Hematopoietic multipotent progenitor cell (in vitro differentiated cells): ENCODE measurements around the gene ADPRM. TPM values are rescaled to one million over a fixed set of nuclear protein-coding genes. Genes with fewer than 3 reads are reported as not detected.

ENCODE experiments used
- DNase-seq, 3 donors: peaks; one replicate each; pipeline ENCODE4 v3.0.0-alpha.2; 2011 to 2015; ENCODE audit warnings: low read depth in 2 of 3, low spot score in 2 of 3
- total RNA-seq: library from RNA; depleted of rRNA; stranded (reverse); fragments of >200 nt; gene quantifications from one replicate; pipeline ENCODE4 v1.2.3, GENCODE V29; 2012

The ADPRM gene
- total RNA-seq, 1 donor: 32.3 TPM

DNA sequence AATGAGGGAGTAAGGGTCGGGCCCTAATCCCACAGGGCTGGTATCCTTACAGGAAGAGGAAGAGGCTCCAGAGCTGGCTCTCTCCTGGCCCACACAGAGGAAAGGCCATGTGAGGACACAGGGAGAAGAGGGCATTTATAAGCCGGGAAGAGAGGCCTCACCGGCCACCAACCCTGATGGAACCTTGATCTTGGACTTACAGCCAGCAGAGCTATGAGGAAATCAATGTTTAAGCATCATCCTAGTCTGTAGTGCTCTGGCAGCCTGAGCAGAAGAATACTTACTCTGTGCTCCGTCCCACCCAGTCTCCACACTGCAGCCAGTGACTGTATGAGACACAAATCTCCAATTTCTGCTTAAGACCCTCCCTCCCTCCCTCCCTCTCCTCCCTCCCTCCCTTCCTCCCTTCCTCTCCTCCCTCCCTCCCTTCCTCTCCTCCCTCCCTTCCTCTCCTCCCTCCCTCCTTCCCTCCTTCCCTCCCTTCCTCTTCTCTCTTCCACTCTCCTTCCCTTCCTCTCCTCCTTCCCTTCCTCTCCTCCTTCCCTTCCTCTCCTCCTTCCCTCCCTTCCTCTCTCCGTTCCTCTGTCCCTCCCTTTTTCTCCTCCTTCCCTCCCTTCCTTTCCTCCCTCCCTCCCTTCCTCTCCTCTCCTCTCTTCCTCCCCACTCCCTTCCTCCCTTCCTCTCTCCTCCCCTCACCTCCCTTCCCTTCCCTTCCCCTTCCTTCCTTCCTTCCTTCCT lies 41.3 kb downstream of the ADPRM start:
- DNase-seq: no peak

DNA sequence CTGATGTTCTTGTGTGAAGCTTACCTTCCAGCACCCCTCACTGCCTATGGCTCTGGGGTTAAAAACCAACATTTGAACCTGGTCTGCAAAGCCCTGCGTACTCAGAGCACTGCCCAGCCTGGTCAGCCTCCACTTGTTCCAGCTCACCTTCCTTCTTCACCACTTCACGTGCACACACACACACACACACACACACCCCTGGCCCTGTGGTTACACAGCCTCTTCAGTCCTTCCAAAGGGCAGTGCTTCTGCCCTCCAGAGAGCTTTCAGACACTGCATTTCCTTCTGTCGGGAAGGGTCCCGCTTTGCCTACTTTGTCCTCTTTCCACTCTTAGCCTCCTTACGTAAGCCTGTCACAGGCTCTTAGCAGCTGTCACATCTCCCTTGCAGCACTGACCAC lies 42.0 kb downstream of the ADPRM start:
- no peak for DNase-seq

DNA sequence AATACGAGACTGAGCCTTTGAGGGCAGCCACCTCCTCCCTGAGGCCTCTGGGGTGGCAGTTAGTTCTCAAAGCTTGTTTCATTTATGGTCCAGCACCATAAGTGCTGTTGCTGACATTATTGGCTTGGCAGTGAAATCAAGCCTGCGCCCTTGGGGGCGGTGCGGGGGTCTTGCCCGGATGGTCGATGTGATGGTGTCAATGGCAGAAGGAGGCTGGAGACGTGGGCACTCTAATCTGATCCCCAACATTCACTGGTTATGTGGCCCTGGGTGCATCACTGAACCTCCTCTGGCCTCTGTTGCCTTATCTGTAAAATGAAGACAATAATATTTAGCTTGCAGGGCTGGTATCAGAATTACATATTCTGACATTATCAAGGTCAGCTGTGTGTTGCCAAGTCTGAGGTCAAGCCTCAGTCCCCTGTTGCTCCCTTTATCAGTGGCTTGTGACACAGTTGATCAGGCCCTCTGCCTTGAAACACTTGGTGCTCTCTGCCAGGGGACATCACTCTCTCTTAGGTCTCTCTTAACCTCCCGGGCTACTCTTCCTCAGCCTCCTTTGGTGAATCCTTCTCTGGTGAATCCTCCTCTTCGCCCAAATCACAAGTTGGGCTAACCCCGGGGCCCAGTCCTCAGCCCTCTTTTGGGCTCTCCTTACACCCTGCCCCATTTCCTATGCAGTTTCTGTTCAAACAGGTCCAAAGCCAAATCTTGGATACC lies 44.2 kb downstream of the ADPRM start:
- DNase-seq: no peak

- DNase-seq: no peak
These were observed 45.0 kb downstream of the ADPRM start for GRCh38 chr17:10742431-10742830.

- DNase-seq: no peak
These were observed 46.1 kb downstream of the ADPRM start for GRCh38 chr17:10743316-10744009.

DNA sequence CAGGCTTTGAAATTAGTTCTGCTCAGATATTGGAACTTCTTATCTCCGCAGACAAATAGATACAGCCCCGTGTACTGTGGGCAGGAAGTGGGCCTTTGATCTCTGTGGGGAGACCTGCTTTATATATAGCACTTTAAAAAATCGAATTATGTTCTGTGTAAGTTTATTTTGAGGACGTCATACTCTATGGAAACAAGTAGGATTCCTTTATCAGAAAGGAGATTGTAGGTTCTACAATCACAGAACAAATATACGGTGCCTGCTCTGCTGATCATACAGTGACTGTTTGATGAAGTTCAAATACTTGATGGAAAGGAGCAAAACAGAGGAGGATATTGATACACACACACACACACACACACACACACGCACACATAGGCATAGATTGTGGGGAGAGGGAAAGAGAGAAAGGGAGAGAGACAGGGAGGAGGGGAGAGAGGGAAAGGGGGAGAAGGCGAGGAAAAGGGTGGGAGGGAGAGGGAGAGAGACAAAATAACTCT lies 47.2 kb downstream of the ADPRM start:
- no peak for DNase-seq

- no peak for DNase-seq
These were observed 47.8 kb downstream of the ADPRM start for GRCh38 chr17:10745231-10745630.

DNA sequence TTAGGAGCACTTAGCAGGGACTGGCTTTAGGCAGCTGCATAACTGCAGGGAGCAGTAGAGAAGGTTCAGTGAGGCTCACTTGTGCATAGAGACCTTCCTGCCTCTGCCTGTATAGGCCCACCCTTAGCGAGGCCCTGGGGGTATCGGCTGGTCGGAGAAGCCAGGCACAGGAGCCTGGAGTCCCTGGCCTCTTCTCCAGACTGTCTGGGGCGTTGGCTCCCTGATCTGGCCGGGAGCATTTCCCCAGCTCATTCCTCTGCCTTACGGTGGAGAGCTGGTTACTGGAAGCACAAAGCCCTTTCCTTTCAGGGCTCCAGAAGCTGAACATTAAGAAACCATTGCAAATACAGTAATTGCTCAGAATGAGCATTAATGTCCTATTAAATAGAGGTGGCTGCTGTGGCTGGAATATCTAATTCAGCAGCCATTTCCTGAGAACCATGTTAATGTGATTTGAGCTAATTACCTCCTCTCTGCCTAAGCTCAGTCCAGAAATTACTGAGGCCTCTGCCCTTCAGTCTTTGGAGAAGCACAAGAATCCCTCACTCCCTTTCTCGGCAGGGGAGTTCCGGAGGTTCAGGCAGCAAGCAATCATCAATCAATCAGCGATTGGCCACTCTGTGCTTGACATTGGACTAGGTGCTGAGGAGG lies 51.3 kb downstream of the ADPRM start:
- DNase-seq: no peak

DNA sequence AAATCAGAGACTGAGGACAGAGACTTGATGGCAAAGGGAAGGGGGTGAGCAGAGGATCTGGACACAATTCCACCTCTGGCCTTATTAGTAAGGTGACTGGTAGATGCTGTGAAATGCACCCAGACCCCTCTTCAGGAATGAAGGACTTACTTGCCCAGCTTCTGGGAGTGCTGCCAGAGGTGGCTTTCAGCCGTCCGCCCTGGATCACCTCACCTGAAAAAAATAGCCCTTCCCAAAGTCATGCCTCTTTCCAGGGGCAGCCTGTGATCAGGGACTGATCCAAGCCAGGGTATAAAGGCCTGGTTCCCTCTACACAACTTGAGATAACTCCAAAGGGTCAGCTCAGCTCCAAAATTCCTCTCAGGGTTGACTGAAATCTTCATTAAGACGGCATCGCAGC lies 52.8 kb downstream of the ADPRM start:
- no peak for DNase-seq

DNA sequence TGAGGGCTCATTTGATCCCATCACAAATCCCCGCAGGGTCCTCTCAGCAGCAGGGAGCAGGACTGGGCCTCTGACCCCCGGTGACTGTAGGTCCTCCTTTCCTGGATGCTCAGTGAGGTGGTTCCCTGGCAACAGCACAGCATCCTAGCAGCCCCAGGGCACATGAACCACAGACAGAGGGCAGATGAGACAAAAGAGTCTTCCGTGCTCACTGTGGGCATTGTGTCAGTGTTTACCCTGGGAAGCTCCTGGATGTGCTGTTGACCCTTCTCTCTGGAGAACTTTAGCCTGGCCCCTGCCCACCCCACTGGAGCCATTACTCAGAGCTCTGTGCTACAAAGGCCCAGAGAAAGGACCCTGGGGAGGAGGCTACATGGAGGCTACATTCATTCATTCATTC lies 54.2 kb downstream of the ADPRM start:
- no peak for DNase-seq

DNA sequence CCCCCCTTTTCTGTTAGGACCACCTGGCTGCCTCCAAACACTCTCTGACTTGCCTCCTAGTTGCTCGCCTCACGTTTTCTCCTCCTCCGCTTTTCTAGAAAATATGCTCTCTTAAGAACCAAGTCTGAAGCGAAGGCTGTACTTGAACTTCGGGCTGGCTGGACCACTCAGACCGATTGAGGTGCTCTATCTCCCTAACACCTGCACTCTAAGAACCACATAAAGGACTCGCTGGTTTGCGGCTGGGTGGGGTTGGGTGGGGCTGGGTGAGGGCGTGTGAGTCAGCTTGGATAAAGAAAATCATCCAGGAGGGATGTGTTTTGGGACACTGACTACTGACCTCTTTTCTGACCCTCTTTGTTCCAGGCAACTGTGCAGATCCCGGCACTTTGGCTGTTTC lies 55.3 kb downstream of the ADPRM start:
- no peak for DNase-seq

- DNase-seq: peak in 1 of 3 donors; percentile 29
These were observed 56.7 kb downstream of the ADPRM start for GRCh38 chr17:10754109-10754508.

- DNase-seq: no peak
These were observed 57.6 kb downstream of the ADPRM start for GRCh38 chr17:10754861-10755591.

DNA sequence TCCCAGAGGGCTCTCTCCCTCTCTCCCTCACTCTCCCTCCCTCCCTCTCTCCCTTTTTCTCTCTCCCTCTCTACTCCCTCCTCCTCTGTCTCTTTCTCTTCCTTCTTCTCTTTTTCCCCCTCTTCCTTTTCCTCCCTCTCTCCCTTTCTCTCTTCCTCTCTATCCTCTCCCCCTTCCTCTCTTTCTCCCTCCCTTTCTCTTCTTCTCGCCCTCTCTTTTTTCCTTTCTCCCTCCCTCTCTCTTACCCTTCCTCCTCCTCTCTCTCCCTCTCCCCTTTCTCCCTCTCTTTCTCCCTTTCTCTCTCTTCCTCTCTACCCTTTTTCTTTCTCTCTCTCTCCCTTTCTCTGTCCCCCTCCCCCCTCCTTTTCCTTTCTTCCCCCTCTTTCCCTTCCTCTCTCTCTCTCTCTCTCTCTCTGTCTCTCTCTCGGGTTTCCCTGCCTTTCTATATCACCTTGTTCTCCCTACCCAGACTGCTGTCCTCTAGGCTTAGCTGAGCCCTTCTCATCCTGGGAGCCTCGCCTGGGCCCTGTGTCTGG lies 58.3 kb downstream of the ADPRM start:
- no peak for DNase-seq

DNA sequence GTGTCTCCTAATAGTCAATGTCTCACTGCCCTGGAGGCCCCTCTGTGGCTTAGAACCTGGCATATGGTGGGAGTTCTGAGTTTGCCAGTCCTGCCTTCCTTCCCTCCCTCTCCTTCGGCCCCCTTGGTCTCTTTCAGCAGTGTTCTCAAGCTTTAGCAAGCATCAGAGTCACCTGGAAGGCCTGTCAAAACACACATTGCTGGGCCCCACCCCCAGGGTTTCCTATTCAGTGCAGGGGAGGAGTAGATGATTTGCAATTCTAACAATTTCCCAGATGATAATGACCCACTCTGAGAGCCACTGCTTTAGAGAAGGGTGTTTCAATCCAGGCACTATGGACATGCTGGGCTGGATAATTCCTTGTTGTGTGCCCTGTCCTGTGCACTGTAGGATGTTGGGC lies 58.8 kb downstream of the ADPRM start:
- no peak for DNase-seq

- no peak for DNase-seq
These were observed 59.2 kb downstream of the ADPRM start for GRCh38 chr17:10756619-10757018.

DNA sequence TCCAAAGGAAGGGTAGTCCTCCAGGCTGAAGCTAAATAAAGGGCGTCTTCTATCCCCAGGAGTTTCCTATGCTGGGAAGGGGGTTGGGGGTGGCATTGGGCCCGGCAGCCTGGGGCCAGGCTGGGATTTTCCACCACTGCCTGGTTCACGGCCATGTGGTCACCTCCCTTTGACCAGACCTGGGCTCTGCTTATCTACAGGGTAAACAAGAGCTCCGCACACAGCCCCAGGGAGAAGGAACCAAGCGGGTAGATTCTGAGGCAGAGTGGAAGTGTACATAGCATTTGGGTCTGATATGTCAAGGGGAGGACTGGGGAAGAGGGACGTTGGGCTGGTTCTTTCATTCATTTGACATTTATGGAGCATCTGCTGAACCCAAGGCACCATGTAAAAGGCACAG lies 59.7 kb downstream of the ADPRM start:
- DNase-seq: no peak

- DNase-seq: no peak
These were observed 60.3 kb downstream of the ADPRM start for GRCh38 chr17:10757647-10758046.

DNA sequence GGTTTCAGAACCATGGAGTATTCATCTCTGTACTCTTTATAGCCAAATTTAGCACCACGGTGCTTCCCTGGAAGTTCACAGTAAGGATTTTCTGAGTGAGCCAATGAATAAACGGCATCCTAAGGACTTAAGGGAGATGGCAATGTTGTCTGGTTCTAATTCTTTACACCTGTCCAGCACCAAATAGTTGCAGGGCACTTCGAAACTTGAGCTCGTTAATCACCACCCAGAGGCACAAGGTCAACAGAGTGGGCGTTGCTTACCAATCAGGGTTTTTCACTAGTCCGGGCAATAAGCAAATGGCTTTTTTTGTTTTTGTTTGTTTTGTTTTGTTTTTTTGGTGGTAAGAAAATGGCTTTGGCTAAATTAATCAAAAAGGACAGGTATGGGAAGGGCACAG lies 60.7 kb downstream of the ADPRM start:
- no peak for DNase-seq
